K562 (cell line): ENCODE measurements around the gene ERMP1. TPM values are rescaled to one million over a fixed set of nuclear protein-coding genes. Genes with fewer than 3 reads are reported as not detected.

Experiments used
- PRPF4 ChIP-seq: fragments of 200-400 bp; formaldehyde crosslinking; IDR thresholded peaks from one replicate; pipeline ENCODE4 v1.6.1; 2017; ENCODE audit warnings: low read length, low read depth, mild to moderate bottlenecking; ENCODE audit not compliant: insufficient read depth, poor library complexity, severe bottlenecking
- ZZZ3 ChIP-seq: fragments of 450-650 bp; IDR thresholded peaks from 2 replicates; pipeline ENCODE4 v1.6.1; 2016; ENCODE audit warnings: antibody characterized with exemption, mild to moderate bottlenecking, moderate library complexity
- polyA plus RNA-seq, 8 experiments: library from polyadenylated mRNA; depleted of rRNA in 4 of 8; stranded (reverse) in 5 of 8; unstranded in 3 of 8; fragments of >200 nt; fragmentation: Nextera tagmentation in 2 of 8; fragmentation: Illumina TruSeq in 1 of 8; extraction: Ambion mirVana in 2 of 8; extraction: Trizol in 1 of 8; gene quantifications; 2 replicates each; pipeline versions ENCODE4 v1.2.1 to v1.2.3, GENCODE V29; 2011 to 2014; ENCODE audit warnings: inconsistent platforms in 1 of 8, missing spikeins in 1 of 8
- total RNA-seq, 7 experiments: library from RNA; depleted of rRNA in 6 of 7; stranded (reverse); fragments of >200 nt in 6 of 7; fragmentation: Illumina TruSeq in 2 of 7; extraction: Trizol in 2 of 7; gene quantifications; 2 replicates each; pipeline versions ENCODE4 v1.2.1 to v1.2.3, GENCODE V29; 2011 to 2021; ENCODE audit warnings: low replicate concordance in 1 of 7
- TF ChIP-seq, protein P1 (sequence below), 2 experiments: fragments of 450-650 bp; IDR thresholded peaks; 2 replicates each; pipeline ENCODE4 v1.6.1; 2016; ENCODE audit warnings: mild to moderate bottlenecking in 2 of 2, borderline replicate concordance in 1 of 2, low read depth in 1 of 2, moderate library complexity in 1 of 2

The ERMP1 gene
- total and polyA plus RNA-seq, 9 of the 15 experiments (the other 6 are each of a cell fraction or from before 2014, with no cell fraction given) = 2.5 to 26.3 (median 12.6) TPM

DNA sequence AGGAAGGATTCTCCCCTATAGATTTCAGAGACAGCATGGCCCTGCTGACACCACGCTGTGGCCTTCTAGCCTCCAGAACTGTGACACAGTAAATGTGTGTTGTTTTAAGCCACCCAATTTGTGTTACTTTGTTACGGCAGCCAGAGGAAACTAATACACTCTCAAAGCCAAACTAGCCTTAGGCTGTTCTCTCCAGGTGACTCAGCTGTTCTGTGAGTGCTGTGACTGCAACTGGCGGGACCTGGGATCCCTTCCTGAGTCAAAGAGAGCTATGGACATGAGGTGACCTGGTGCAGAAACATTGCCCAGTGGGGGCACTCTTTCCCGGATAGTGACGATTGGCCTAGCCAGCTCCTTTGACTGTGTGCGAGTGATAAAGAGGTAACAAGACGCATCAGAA lies 43.8 kb upstream of the ERMP1 start (continued):
- TF ChIP-seq, protein P1, sequence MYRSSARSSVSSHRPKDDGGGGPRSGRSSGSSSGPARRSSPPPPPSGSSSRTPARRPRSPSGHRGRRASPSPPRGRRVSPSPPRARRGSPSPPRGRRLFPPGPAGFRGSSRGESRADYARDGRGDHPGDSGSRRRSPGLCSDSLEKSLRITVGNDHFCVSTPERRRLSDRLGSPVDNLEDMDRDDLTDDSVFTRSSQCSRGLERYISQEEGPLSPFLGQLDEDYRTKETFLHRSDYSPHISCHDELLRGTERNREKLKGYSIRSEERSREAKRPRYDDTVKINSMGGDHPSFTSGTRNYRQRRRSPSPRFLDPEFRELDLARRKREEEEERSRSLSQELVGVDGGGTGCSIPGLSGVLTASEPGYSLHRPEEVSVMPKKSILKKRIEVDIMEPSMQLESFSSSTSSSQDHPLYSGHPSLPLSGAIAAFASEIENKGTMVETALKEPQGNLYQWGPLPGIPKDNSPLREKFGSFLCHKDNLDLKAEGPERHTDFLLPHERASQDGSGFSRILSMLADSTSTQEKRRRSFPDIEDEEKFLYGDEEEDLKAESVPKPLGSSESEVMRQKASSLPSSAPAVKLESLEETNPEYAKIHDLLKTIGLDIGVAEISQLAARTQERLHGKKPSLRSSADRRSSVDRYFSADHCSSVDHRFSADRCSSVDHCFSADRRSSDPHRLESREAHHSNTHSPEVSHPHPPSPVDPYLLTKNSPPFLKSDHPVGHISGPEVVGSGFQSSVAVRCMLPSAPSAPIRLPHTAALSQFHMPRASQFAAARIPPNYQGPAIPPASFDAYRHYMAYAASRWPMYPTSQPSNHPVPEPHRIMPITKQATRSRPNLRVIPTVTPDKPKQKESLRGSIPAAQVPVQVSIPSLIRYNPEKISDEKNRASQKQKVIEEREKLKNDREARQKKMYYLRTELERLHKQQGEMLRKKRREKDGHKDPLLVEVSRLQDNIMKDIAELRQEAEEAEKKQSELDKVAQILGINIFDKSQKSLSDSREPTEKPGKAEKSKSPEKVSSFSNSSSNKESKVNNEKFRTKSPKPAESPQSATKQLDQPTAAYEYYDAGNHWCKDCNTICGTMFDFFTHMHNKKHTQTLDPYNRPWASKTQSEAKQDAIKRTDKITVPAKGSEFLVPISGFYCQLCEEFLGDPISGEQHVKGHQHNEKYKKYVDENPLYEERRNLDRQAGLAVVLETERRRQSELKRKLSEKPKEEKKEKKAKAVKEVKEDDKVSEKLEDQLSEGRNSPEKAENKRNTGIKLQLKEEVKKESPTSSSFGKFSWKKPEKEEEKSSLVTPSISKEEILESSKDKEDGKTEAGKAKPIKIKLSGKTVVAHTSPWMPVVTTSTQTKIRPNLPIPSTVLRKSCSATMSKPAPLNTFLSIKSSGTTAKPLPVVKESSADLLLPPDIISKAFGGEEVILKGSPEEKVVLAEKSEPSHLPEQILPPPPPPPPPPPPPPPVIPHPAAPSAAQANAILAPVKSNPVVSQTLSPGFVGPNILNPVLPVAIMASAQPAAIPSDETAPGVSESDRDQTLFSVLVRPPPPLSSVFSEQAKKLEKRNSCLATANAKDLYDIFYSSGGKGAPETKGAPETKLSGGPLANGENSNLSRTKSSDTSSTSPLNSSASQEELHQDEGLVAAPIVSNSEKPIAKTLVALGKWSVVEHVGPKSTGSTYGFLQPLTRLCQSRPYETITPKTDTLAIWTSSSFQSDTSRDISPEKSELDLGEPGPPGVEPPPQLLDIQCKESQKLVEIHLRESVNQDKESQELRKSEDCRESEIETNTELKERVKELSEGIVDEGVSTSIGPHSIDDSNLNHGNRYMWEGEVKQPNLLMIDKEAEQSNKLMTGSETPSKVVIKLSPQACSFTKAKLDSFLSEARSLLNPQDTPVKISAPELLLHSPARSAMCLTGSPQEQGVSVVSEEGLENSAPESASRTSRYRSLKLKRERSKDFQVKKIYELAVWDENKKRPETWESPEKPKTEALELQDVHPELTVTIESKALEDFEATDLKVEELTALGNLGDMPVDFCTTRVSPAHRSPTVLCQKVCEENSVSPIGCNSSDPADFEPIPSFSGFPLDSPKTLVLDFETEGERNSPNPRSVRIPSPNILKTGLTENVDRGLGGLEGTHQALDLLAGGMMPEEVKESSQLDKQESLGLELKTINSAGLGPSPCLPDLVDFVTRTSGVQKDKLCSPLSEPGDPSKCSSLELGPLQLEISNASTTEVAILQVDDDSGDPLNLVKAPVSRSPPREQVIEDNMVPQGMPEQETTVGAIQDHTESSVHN (IDR thresholded peaks at IDR 0.05; ENCODE audit: borderline replicate concordance in 1 of 2, low read depth in 1 of 2) = no peak
- TF ChIP-seq PRPF4 (no peak), ZZZ3 (no peak)
